Transverse colon (tissue), 4 donors: ENCODE measurements around the gene ACBD3. TPM values are rescaled to one million over a fixed set of nuclear protein-coding genes. Genes with fewer than 3 reads are reported as not detected.

Experiments
- DNase-seq: peaks from one replicate; pipeline ENCODE4 v3.0.0-alpha.2; 2019
- H3K27ac ChIP-seq, 4 donors: fragments of 200-600 bp; sonication (generic); 2 replicates each; pipeline ENCODE4 v1.5.1; 2016 to 2018; ENCODE audit warnings: inconsistent platforms in 4 of 4
- H3K27me3 ChIP-seq: fragments of 200-600 bp; sonication (generic); 2 replicates; pipeline ENCODE4 v1.5.1; 2017; ENCODE audit warnings: inconsistent platforms
- H3K36me3 ChIP-seq, 4 donors: fragments of 200-600 bp; sonication (generic); 2 replicates each; pipeline ENCODE4 v1.5.1; 2017 to 2019; ENCODE audit warnings: inconsistent platforms in 4 of 4
- H3K4me1 ChIP-seq, 4 donors: fragments of 200-600 bp; sonication (generic); 2 replicates each; pipeline ENCODE4 v1.5.1; 2017 to 2020; ENCODE audit warnings: inconsistent platforms in 4 of 4
- H3K4me3 ChIP-seq, 4 donors: fragments of 200-600 bp; sonication (generic); 1 replicate in 1 of 4; 2 replicates in 3 of 4; pipeline versions ENCODE4 v1.5.1 to v1.6.1; 2017 to 2019; ENCODE audit warnings: inconsistent platforms in 4 of 4
- H3K9me3 ChIP-seq, 2 donors: fragments of 200-600 bp; sonication (generic); 2 replicates each; pipeline ENCODE4 v1.5.1; 2017 to 2019; ENCODE audit warnings: inconsistent platforms in 2 of 2
- CTCF ChIP-seq, 5 experiments: fragments of 200-600 bp in 3 of 5; fragments of 450-650 bp in 2 of 5; sonication (generic) in 3 of 5; IDR thresholded peaks; 1 replicate in 2 of 5; 2 replicates in 3 of 5; pipeline ENCODE4 v1.5.1; 2016 to 2017; ENCODE audit warnings: antibody characterized with exemption in 5 of 5, inconsistent platforms in 3 of 5, mild to moderate bottlenecking in 2 of 5, moderate library complexity in 1 of 5
- EP300 ChIP-seq: sonication (generic); formaldehyde crosslinking; IDR thresholded peaks from one replicate; pipeline ENCODE4 v1.6.1; 2017; ENCODE audit warnings: antibody characterized with exemption, low read depth
- POLR2A ChIP-seq: fragments of 450-650 bp; IDR thresholded peaks from one replicate; pipeline ENCODE4 v1.6.1; 2016; ENCODE audit warnings: antibody characterized with exemption, mild to moderate bottlenecking, moderate library complexity
- POLR2AphosphoS5 ChIP-seq, 3 donors: sonication (generic); formaldehyde crosslinking; IDR thresholded peaks; one replicate each; pipeline ENCODE4 v1.6.1; 2016; ENCODE audit warnings: antibody characterized with exemption in 3 of 3
- WGBS, 2 donors: methylation state at CpG; one replicate each; pipeline ENCODE4 v1.1.5; 2018; ENCODE audit warnings: low coverage in 1 of 2; 5-methylcytosine and 5-hydroxymethylcytosine counted together
- in situ Hi-C, 4 donors: fragments of 200-750 bp; cut with MboI; loops; one replicate each; pipeline versions ENCODE4 v1.15.0 to v1.15.1; 2017; ENCODE audit warnings: low sequenced_read_pairs in 3 of 4, low pct_ligation_motif_present in 1 of 4, low pct_unique_long_range_greater_than_20kb in 1 of 4
- intact Hi-C: fragments of 100-400 bp; cut with DNase I; formaldehyde crosslinking; loops from one replicate; pipeline ENCODE4 v1.15.1; 2023; ENCODE audit warnings: low total_unique reads
- total RNA-seq, 4 donors: library from RNA; depleted of rRNA; stranded (reverse); fragments of >200 nt; gene quantifications; one replicate each; pipeline ENCODE4 v1.1.0, GENCODE V29; 2016

The ACBD3 gene
- 10 to 100 TPM; 19.3 to 44.6 (median 30.7) TPM for total RNA-seq

GRCh38 chr1:226186124-226187018 lies at the start of gene ACBD3:
Gene ACBD3, minus strand, starts transcription at chr1:226186741. Its CDS starts 66 bp downstream, at chr1:226186675.
- in situ Hi-C loops: loop anchor here in 1 of 4 donors (5.0 kb wide), 1 partner anchor 54 kb away; no protein-coding TSS in a partner anchor
- intact Hi-C loops: no loop called here

GRCh38 chr1:226233806-226234205 lies 47.3 kb upstream of the ACBD3 start:
- intact Hi-C loops: no loop called here
- H3K27ac ChIP-seq: no peak overlapping the region
- no peaks in the 10 kb centered on the region for H3K9me3 ChIP-seq
- H3K36me3 ChIP-seq: peaks cover 0 to 11% (median 2%) of the 10 kb centered on the region in 4 donors
- in situ Hi-C loops: no loop called here
- no peaks in the 10 kb centered on the region for H3K4me1 ChIP-seq
- 78 to 85% methylated on average over 1 to 3 of the region's 3 CpGs for WGBS, 2 donors
- no peak for DNase-seq
- no peak for TF ChIP-seq POLR2A
- TF ChIP-seq CTCF (IDR thresholded peaks at IDR 0.05): no peak
- no peak for TF ChIP-seq EP300
- no peak for TF ChIP-seq POLR2AphosphoS5 (IDR thresholded peaks at IDR 0.05)
- H3K27me3 ChIP-seq: no peaks in the 10 kb centered on the region
- H3K4me3 ChIP-seq: no peak overlapping the region

More at GRCh38 chr1:226186124-226187018, at the start of gene ACBD3:
- 1% methylated on average over 62 of the region's 75 CpGs; no CpG with 5 or more reads in 1 of the 2 donors for WGBS, 2 donors
- H3K9me3 ChIP-seq: no peaks in the 10 kb centered on the region
- H3K4me1 ChIP-seq: peaks cover 28 to 48% (median 36%) of the 10 kb centered on the region in 4 donors
- peak within 1 kb of the TSS; percentile 93 to 98 (median 95) for H3K27ac ChIP-seq
- peak within 1 kb of the TSS; percentile 66 to 97 (median 83) for H3K4me3 ChIP-seq
- H3K27me3 ChIP-seq: no peaks in the 10 kb centered on the region
- TF ChIP-seq POLR2AphosphoS5 (IDR thresholded peaks at IDR 0.05) (peak; percentile 92 to 96 (median 96)), CTCF (IDR thresholded peaks at IDR 0.05) (peak in 3 of 5 experiments; percentile 21 to 47 (median 39)), POLR2A (peak; percentile 87), EP300 (no peak)
- peak; percentile 90 for DNase-seq
- no peaks in the 10 kb centered on the region for H3K36me3 ChIP-seq

GRCh38 chr1:226233293-226233692 lies 46.8 kb upstream of the ACBD3 start:
- Histone ChIP-seq H3K36me3 (peaks cover 0 to 11% (median 2%) of the 10 kb centered on the region in 4 donors), H3K4me1 (no peaks in the 10 kb centered on the region), H3K9me3 (no peaks in the 10 kb centered on the region), H3K27ac (no peak overlapping the region), H3K4me3 (no peak overlapping the region), H3K27me3 (no peaks in the 10 kb centered on the region)
- intact Hi-C loops: no loop called here
- DNase-seq: peak; percentile 51
- in situ Hi-C loops: no loop called here
- TF ChIP-seq POLR2A (no peak), POLR2AphosphoS5 (IDR thresholded peaks at IDR 0.05) (peak in 1 of 3 donors; percentile 33), EP300 (no peak), CTCF (IDR thresholded peaks at IDR 0.05) (no peak)
- WGBS, 2 donors: 72 to 82% methylated on average over 4 to 6 of the region's 6 CpGs

GRCh38 chr1:226226601-226227000 lies 40.1 kb upstream of the ACBD3 start:
- in situ Hi-C loops (no loop called here), intact Hi-C loops (no loop called here)
- Histone ChIP-seq H3K4me3 (no peak overlapping the region), H3K27me3 (peaks cover 38% of the 10 kb centered on the region), H3K4me1 (peaks cover 0 to 10% (median 8%) of the 10 kb centered on the region in 4 donors), H3K9me3 (no peaks in the 10 kb centered on the region), H3K36me3 (peaks cover 0 to 2% (median 0%) of the 10 kb centered on the region in 4 donors), H3K27ac (peak overlapping the region in 1 of 4 donors; percentile 30)
- TF ChIP-seq POLR2A (no peak), POLR2AphosphoS5 (IDR thresholded peaks at IDR 0.05) (no peak), CTCF (IDR thresholded peaks at IDR 0.05) (no peak), EP300 (no peak)
- DNase-seq: no peak
- 74 to 91% methylated on average over 2 to 3 of the region's 3 CpGs for WGBS, 2 donors
